HS-27A (cell line): Measurements from ENCODE around the gene ZFAND3.

Experiments used
- DNase-seq: peaks from one replicate; pipeline ENCODE4 v3.0.0-alpha.2; 2012; ENCODE audit warnings: low read depth, missing footprints

Gene ZFAND3

DNA sequence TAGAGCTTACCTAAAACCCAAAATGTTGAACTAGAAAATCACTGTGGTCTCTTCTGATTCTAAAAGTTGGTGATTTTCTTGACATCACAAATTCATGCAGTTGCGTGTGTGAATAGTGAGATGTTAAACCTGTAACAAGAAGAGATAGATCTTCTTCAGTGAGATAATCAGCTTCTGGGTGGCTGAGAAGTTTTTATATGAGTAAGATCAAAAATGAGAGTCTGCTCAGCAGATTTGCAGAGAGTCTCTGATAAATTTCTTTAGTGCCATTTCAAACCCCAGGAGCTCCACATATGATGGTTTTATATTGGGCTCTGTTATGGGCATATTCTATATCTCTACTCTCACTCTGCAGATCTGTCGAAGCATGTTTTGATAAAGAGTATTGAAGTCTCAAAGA lies 185.4 kb downstream of the ZFAND3 start:
- no peak for DNase-seq

DNA sequence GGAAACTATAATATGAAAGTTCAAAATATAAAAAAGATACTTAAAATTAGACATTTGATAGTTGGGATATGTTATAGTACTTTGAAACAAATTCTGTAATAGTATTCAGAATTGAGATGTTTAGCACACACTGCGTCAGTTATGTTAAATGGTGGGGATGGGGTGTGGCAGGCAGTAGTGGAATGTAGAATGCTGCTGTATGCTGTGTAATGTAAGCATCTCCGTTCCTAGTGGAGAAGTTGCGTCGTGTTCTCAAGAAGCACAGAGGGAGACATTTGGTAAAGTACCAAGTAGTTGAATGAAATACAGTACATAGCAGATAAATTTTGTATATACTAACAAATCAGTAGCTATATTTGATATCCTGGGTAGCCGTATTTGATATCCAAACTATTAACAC lies 192.4 kb downstream of the ZFAND3 start:
- DNase-seq = no peak

DNA sequence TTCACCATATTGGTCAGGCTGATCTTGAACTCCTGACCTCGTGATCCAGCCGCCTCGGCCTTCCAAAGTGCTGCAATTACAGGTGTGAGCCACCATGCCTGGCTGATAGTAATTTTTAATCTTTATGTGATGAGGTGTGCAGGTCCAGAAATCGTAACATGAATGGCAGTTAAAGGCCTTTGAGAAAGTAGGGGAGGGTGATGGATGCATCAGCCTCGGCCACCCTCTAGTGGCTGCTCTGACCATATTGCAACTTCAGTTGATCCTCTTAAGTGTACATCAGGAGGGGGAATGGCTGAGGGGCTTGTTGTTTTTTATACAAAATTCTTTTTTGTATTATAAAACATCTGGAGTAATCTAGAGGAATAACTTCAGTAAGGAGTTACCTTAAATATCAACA lies 193.0 kb downstream of the ZFAND3 start:
- no peak for DNase-seq

DNA sequence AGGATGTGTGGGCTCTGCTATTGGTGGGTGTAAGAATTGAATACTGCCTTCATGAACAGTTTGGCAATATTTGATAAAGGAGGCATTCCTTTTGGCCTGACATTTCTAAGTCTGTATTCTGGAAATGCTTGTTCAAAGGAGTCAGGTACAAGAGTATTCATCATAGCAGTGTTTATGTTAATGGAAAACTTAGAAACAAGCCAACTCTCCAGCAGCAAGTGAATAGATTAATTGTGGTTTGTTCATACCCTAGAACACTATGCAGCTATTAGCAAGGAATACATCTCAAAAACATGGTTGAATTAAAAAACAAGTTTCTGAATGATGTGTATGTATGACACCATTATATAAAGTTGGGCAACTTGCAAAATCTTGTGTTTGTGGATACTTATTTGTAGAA lies 195.8 kb downstream of the ZFAND3 start:
- no peak for DNase-seq

DNA sequence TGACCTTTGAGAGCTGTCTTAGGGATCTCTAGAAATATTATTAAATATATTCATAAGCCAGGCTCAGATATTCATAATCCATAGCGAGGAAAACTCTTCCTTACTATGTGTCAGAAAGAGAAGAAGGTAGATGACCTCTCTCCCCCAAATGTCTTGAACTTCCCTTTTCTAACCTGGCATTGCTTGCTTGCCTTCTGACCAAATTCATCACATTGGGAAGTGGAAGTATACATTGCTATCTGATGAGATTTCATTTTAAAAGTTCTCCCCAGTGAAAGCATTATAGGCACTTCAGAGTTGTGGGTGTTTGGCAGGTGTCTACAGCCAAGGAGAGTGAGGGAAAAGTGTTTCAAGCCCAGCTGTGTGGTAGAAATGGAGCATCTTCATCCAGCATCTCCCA lies 197.3 kb downstream of the ZFAND3 start:
- DNase-seq = no peak

GRCh38 chr6:38018755-38019165 lies 199.2 kb downstream of the ZFAND3 start:
- DNase-seq = no peak

DNA sequence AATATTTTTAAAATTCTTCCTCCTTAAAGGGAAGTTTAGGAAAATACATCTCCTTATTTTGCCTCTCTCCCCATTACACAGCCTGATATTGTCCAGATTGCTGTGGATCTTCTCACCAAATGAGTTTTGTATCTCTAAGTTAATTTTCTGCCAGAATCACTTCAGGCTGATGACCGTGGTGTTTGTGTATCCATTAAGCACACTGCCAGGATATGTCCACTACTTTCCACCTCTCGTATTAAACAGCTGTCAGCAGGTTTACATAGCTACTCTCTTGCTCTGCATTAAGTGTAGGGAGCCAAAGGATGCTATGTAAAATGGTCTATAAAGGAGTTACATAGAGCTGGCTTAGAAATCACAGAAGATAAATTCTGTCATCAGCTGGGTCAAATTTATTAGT lies 201.1 kb downstream of the ZFAND3 start:
- DNase-seq = no peak

DNA sequence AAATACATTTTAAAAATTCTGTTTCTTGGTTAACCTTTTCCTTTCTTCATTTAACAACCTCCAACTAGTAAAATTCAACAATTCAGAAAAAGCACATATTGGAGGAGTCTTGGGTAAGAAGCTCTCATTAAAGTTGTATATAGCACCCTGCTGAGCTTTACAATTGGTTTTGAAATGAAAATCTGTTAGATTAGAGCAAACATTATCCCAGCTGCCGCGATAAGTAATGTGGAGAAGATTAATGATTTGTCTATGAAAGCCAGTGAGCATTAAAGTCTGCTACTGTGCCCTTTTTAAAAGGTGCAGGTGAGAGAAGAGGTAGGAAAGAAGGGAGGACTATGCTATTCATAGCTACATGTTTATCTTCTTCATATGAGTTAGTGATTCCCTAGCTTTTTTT lies 201.5 kb downstream of the ZFAND3 start:
- DNase-seq = no peak

- no peak for DNase-seq
These were observed 202.0 kb downstream of the ZFAND3 start for GRCh38 chr6:38021571-38021970.

- DNase-seq = no peak
These were observed 203.2 kb downstream of the ZFAND3 start for GRCh38 chr6:38022688-38023087.

DNA sequence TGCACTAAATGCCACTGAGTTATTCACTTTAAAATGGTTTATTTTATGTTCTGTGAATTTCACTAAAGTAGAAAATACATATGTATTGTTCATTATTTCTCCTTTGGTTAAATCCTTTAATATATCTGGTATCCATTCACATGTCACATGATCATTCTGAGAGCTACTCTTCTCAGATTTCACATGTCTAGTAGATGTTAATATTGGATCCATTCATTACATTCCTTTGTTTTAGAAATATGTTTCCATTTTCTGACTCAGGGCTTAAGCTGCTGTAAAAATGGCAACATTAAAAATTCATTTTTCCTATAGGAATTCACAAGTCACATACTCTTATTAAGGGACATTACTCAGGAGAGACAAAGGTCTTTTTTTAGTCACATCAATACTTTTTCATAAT lies 205.4 kb downstream of the ZFAND3 start:
- peak; percentile 27 for DNase-seq

- no peak for DNase-seq
These were observed 205.9 kb downstream of the ZFAND3 start for GRCh38 chr6:38025451-38025850.

- DNase-seq = no peak
These were observed 208.3 kb downstream of the ZFAND3 start for GRCh38 chr6:38027685-38028373.

- no peak for DNase-seq
These were observed 210.9 kb downstream of the ZFAND3 start for GRCh38 chr6:38030380-38030779.

DNA sequence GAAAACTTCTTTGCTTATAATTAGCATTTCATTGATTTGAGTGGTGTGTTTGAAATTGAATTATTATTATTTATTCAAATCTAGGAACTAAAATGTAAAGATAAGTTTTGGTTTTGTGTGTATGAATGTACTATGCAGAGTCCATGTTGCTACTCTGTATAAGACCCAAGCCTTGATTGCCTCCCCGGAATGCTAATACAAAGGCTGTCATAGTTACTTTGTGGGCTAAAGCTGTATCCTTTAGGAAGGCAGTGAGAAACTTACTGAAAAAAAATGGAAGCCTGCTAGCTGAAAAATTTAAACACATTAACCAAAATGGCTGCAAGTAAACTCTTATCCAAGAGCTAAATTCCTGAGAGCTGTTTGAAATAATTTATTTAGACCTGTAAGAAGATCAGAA lies 213.3 kb downstream of the ZFAND3 start:
- DNase-seq = no peak

DNA sequence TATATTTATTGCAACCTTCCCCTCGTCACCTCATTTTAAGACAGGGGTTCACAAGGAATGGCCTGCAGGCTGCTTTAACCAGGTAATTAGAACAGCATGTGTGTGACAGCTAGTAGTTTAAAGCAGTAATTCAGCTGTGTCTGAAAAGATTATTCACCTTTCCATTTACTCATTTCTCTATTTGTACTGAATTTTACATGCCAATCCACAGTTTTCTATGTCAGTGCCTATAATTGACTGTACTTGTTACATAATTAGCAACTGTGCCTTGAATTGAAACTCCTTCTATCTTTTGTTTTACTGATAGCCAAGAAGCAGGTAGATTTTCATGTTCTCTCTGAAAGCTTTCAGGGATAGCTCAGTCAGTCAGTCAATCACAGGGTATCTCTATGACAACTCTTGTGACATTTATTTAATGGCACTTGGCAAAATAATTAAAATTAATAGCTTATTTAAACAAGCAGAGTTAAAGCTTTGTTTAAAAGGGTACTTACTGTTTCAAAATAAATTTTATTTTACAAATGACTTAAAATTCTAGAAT lies 214.0 kb downstream of the ZFAND3 start:
- DNase-seq = no peak

DNA sequence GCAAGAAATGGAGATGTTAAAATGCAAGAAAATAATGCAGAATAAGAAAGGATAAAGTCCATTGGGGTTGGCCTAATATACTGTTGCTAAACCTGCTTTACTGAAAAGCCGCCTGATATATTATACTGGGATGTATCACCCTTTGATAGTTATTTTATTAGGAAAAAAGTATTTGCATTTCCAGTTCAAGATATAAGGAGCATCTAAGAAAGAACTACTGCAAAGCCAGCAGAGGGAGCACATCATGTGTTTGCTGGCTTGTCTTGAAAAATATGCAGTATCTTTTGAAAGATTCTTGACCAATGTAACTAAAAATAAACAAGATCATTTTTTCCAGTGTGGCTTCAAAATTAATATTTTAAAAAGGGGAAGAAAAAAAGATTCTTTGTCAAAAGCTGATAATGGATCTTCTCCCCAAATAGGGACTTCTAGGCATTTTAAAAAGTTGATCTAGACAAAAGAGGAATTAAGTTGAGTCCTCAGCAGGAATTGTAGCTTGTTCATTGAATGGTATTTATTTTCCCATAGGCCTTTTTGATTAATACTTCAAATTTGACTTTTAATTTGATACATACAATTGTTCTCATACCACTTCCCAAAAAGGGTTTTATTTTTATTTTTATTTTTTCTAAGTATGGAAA lies 214.9 kb downstream of the ZFAND3 start:
- no peak for DNase-seq

- DNase-seq = no peak
These were observed 216.0 kb downstream of the ZFAND3 start for GRCh38 chr6:38035478-38035877.

- DNase-seq = no peak
These were observed 220.0 kb downstream of the ZFAND3 start for GRCh38 chr6:38039502-38039901.

DNA sequence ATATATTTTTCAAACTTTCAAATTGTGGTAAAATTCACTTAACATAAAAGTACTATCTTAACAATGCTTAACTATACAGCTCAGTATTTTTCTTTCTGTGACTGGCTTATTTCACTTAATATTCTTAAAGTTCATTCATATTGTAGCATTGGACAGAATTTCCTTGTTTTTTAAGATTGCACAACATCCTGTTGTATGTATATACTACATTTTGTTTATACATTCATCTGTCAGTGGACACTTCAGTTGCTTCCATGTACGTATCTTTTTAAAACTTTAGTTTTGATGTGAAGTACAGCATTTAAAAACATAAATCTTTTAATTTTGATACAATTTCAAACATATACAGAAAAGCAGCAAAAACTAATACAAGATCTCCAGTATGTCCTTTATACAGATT lies 220.7 kb downstream of the ZFAND3 start:
- no peak for DNase-seq

DNA sequence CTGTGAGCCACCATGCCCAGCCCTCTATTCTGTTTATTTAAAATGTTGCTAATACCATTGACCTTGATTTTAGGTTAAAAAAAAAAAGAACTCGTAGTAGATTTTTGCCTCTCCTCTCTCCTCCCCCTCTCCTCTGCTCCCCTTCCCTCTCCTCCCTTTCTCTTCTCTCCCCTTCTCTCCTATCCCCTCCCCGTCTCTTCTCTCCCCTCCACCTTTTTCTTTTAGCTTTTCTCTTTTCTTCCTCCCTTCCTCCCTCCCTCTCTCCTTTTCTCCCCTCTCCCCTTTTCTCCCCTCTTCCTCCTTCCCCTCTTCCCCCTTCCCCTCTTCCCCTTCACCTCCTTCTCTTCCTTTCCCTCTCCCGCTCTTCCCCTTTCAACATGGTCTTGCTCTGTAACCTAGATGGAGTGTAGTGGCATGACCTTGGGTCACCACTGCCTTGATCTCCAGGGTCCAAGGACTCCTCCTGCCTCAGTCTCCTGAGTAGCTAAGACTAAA lies 223.8 kb downstream of the ZFAND3 start:
- DNase-seq = no peak

DNA sequence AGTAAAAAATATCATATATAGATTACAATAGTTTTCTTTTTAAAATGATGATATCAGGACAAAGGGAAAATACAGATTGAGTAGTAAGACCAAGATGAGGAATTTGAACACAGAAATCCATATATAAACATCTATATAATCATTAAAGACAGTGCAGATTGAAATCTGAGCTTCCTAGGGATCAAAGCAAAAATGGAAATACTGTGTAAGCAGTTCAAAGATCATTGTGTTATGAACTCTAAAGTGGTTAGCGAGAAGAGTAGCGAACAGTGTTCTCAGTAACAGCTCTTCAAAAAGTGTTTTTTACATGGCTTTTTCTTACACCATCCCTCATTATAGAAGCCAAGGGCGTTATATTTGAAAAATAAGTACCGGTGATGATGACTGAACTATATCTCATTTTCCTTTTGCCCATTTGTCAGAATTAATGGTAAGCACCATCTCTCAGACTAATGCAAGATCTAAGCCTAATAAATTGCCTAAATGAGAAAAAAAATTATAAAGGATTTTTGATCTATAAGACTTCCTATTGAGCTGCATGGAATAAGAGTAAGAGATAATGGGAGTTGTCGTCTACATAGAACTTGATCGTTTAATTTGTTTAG lies 226.3 kb downstream of the ZFAND3 start:
- no peak for DNase-seq

DNA sequence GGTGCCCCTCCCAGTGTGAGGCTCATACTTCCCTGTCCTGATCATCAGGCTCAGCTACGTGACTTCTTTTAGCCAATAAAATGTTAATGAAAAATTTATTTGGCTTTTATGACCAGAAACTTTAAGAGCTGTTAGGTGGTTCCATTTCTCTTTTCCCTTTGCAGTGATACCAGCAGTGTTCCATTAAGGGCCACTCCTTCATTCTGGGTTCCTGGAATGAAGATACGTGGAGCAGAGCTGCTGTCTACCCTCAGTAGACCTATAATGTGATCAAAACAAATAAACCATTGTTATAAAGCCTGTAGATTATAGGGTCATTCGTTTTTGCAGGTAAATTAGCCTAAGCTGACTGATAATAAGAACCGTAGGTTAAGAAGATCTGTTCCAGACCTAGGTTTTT lies 228.0 kb downstream of the ZFAND3 start:
- DNase-seq = no peak
